Measurements from ENCODE around the gene ZBBX. TPM values are rescaled to one million over a fixed set of nuclear protein-coding genes. Genes with fewer than 3 reads are reported as not detected.

Gene ZBBX
- polyA plus RNA-seq, 2 of the 4 experiments (the other 2 are of a cell fraction): 0.05 TPM; not detected in 1

GRCh38 chr3:167397826-167398225, 17.7 kb upstream of the ZBBX start:
- ChIA-PET POLR2A (no interaction called here), CTCF (no interaction called here)
- Histone ChIP-seq H3K4me1 (no peaks in the 10 kb centered on the region), H3K9me3 (no peaks in the 10 kb centered on the region), H3K4me3 (no peak overlapping the region), H3K27ac (no peak overlapping the region), H3K4me2 (no peak overlapping the region)
- FAIRE-seq: no peak
- no peak for ATAC-seq
- 6% methylated on average over 1 of the region's 1 CpG for WGBS (ENCODE audit: missing lambda C conversion rate)
- TF ChIP-seq EP300 (IDR thresholded peaks at IDR 0.05) (no peak), E2F6 (IDR thresholded peaks at IDR 0.05; ENCODE audit: borderline replicate concordance, low read depth) (no peak), MAX (IDR thresholded peaks at IDR 0.05) (no peak), CHD4 (IDR thresholded peaks at IDR 0.05; ENCODE audit: borderline replicate concordance) (no peak), TFCP2L1 (CRISPR knock-in tag; IDR thresholded peaks at IDR 0.05) (no peak), PHF8 (IDR thresholded peaks at IDR 0.05; ENCODE audit: borderline replicate concordance, low read depth) (no peak), HMGXB4 (CRISPR knock-in tag; IDR thresholded peaks at IDR 0.05; ENCODE audit: borderline replicate concordance) (no peak), PBX3 (IDR thresholded peaks at IDR 0.05) (no peak), KDM5A (IDR thresholded peaks at IDR 0.05) (no peak), NR3C1 (IDR thresholded peaks at IDR 0.05) (no peak), POLR2AphosphoS2 (conservative IDR thresholded peaks at IDR 0.05; ENCODE audit: low read length) (no peak), FOSB (CRISPR knock-in tag; IDR thresholded peaks at IDR 0.05) (no peak), TP53 (CRISPR knock-in tag; IDR thresholded peaks at IDR 0.05) (no peak), CHD2 (IDR thresholded peaks at IDR 0.05; ENCODE audit: low read length, partially characterized antibody) (no peak), FOXS1 (CRISPR knock-in tag; IDR thresholded peaks at IDR 0.05) (no peak), SREBF2 (IDR thresholded peaks at IDR 0.05) (no peak), HES2 (IDR thresholded peaks at IDR 0.05) (no peak), KDM1A (IDR thresholded peaks at IDR 0.05; ENCODE audit: low read depth) (no peak)
- no peak for DNase-seq (ENCODE audit: low read depth in 1 of 2, low spot score in 1 of 2)

- H3K27ac ChIP-seq: no peak overlapping the region
- no peaks in the 10 kb centered on the region for H3K9me3 ChIP-seq
- DNase-seq (ENCODE audit: low read depth in 1 of 2, low spot score in 1 of 2): no peak
- ChIA-PET POLR2A (no interaction called here), CTCF (no interaction called here)
- TF ChIP-seq NPAS2 (CRISPR knock-in tag; IDR thresholded peaks at IDR 0.05; ENCODE audit: borderline replicate concordance): no peak
- TF ChIP-seq MAX (IDR thresholded peaks at IDR 0.05): no peak
- no peak for TF ChIP-seq HDAC2 (IDR thresholded peaks at IDR 0.05)
- TF ChIP-seq TP53 (CRISPR knock-in tag; IDR thresholded peaks at IDR 0.05): no peak
- TF ChIP-seq RARB (CRISPR knock-in tag; IDR thresholded peaks at IDR 0.05): no peak
- no peak for TF ChIP-seq JUNB (IDR thresholded peaks at IDR 0.05)
- TF ChIP-seq ESRRA (IDR thresholded peaks at IDR 0.05; ENCODE audit: borderline replicate concordance, low read length): no peak
- no peak for ATAC-seq
- 50% methylated on average over 2 of the region's 2 CpGs for WGBS (ENCODE audit: missing lambda C conversion rate)
- no peak overlapping the region for H3K4me3 ChIP-seq
- no peaks in the 10 kb centered on the region for H3K4me1 ChIP-seq
- H3K4me2 ChIP-seq: no peak overlapping the region
- FAIRE-seq: no peak
Observed at GRCh38 chr3:167396075-167396474, 16.0 kb upstream of the ZBBX start.

All from A549 (cell line).